ENCODE measurements around the gene TAL1. TPM values are rescaled to one million over a fixed set of nuclear protein-coding genes. Genes with fewer than 3 reads are reported as not detected.

TAL1 gene
- total and polyA plus RNA-seq, 3 donors from 2014 or later = 1.7 to 3.5 (median 2.3) TPM

DNA sequence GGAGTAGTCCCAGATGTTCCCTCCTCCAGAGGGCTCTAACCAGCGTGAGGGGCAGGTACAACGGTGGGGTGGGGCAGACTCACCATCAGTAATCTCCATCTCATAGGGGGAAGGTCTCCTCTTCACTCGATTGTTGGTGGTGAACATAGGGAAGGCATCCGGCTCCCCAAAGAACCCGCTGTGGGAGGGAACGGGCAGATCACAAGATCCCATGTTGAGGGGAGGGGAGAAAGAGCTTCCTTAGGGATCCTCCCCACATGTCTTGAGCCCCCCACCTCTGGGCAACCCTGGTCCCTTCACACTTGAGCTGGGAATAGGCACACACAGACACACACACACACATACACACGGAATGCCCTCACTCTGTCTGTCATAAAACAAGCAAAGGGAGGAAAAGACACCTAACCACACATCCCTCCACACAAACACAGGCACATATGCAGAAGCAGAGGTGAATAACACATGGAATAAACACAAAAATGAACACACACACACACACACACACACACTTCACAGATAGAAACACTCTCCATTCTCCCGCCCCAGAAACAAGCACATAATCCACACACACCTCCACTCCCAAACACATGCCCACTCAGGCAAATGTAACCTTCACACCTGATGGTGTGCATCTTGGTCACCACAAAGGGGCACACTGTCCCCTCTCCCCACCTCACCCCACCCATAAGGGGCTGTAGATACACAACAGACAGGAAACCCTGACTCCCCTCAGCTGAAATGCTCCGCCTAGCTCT, 7.9 kb downstream of the TAL1 start:
- 18 to 58% methylated on average over 6 to 9 of the region's 9 CpGs for WGBS, 2 donors
- no peak overlapping the region for H3K4me3 ChIP-seq
- H3K4me1 ChIP-seq = peaks cover 10% of the 10 kb centered on the region
- no peak for TF ChIP-seq POLR2A (IDR thresholded peaks at IDR 0.05)
- TF ChIP-seq, protein P1, sequence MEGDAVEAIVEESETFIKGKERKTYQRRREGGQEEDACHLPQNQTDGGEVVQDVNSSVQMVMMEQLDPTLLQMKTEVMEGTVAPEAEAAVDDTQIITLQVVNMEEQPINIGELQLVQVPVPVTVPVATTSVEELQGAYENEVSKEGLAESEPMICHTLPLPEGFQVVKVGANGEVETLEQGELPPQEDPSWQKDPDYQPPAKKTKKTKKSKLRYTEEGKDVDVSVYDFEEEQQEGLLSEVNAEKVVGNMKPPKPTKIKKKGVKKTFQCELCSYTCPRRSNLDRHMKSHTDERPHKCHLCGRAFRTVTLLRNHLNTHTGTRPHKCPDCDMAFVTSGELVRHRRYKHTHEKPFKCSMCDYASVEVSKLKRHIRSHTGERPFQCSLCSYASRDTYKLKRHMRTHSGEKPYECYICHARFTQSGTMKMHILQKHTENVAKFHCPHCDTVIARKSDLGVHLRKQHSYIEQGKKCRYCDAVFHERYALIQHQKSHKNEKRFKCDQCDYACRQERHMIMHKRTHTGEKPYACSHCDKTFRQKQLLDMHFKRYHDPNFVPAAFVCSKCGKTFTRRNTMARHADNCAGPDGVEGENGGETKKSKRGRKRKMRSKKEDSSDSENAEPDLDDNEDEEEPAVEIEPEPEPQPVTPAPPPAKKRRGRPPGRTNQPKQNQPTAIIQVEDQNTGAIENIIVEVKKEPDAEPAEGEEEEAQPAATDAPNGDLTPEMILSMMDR (IDR thresholded peaks at IDR 0.05) = no peak
- DNase-seq = no peak
- H3K27me3 ChIP-seq = no peaks in the 10 kb centered on the region
- intact Hi-C loops (cut with DNase I; ENCODE audit: low total_unique reads) = no loop called here
- no peaks in the 10 kb centered on the region for H3K36me3 ChIP-seq (ENCODE audit: low read depth, missing control alignments)
- no peaks in the 10 kb centered on the region for H3K9me3 ChIP-seq
- H3K27ac ChIP-seq = no peak overlapping the region

DNA sequence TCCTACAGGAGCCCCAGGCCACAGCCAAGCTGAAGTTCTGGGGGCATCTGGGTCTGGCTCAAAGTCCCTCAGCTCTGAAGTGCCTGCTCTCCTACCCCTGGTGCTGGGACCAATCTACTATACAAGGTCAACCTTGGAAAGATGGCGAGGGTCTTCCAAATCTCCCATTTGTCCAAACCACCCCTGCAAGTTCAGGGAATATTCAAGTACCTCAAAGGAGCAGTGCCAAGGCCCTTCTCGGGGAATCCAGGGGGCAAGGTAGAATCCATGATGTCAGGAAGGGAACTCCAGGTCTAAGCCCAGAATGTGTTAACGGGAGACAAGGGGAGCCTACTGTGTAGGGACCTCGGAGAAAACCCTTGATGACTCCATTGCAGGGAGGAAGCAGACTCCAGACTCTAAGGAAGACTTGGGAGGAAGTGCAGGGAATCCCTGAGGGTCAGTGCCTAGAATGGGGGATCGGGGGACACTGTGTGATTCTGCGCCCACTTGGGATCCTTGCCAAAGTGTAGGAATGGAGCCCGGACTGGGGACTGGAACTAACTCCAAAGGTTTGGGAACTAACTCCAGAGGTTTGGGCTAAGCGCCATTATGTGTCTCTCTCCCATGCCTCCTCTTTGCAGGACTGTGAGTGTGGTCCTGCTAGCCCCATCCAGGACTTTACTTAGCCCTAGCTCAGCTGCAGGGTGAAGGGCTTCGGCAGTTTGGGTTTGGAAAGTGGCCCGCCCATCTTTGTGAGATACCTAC, 8.7 kb downstream of the TAL1 start:
- intact Hi-C loops (cut with DNase I; ENCODE audit: low total_unique reads) = no loop called here
- TF ChIP-seq, protein P1 (IDR thresholded peaks at IDR 0.05) = no peak
- no peak for TF ChIP-seq POLR2A (IDR thresholded peaks at IDR 0.05)
- 63 to 67% methylated on average over 6 to 10 of the region's 10 CpGs for WGBS, 2 donors
- H3K27ac ChIP-seq = no peak overlapping the region
- peaks cover 10% of the 10 kb centered on the region for H3K4me1 ChIP-seq
- no peak overlapping the region for H3K4me3 ChIP-seq
- H3K36me3 ChIP-seq (ENCODE audit: low read depth, missing control alignments) = no peaks in the 10 kb centered on the region
- H3K9me3 ChIP-seq = no peaks in the 10 kb centered on the region
- DNase-seq = no peak
- no peaks in the 10 kb centered on the region for H3K27me3 ChIP-seq

DNA sequence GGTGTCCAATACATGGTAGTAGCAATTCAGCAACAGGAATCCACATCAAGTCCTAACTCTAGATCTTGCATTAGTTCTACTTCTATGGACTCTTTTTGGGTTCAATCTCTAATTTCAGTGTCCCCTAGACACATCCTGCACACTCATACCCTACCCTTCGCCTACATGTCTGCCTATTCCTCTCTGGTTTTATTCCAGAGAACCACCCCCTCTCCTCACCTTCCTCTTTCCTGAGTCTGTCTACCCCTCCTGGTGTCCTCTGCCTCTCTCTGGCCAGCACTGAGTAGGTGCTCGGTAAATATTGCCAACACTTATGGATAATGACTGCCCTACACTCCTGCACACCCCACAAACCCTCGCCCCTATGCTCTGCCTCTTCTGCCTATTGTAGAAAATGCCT, 9.5 kb downstream of the TAL1 start:
- Histone ChIP-seq H3K4me3 (no peak overlapping the region), H3K27ac (no peak overlapping the region), H3K9me3 (no peaks in the 10 kb centered on the region), H3K4me1 (peaks cover 10% of the 10 kb centered on the region), H3K27me3 (no peaks in the 10 kb centered on the region), H3K36me3 (ENCODE audit: low read depth, missing control alignments) (no peaks in the 10 kb centered on the region)
- DNase-seq = no peak
- intact Hi-C loops (cut with DNase I; ENCODE audit: low total_unique reads) = no loop called here
- TF ChIP-seq, protein P1 (IDR thresholded peaks at IDR 0.05) = no peak
- whole genome bisulfite sequencing, 2 donors = 85 to 97% methylated on average over 3 of the region's 3 CpGs

DNA sequence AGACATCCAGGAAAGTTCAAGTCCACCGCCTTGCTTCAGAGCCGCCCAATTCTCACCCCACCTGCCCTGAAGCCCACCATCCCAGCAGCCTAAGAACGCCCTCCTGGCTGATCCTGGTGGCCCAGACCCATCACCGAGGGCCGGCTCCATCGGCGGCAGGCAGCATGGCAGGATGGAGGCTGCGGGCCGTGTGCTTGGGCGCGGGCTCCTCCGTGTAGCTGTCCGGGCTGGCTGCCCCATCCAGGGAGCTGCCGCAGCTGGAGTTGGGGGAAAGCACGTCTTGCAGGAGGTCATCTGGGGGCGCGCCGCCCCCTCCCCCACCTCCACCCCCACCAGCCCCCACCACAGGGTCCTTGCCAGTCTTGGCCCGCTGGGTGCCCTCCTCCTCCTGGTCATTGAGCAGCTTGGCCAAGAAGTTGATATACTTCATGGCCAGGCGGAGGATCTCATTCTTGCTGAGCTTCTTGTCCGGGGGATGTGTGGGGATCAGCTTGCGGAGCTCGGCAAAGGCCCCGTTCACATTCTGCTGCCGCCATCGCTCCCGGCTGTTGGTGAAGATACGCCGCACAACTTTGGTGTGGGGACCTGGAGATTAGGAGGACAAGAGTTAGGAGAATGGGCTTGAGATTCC, 12.3 kb downstream of the TAL1 start:
- Histone ChIP-seq H3K27ac (no peak overlapping the region), H3K9me3 (no peaks in the 10 kb centered on the region), H3K27me3 (no peaks in the 10 kb centered on the region), H3K36me3 (ENCODE audit: low read depth, missing control alignments) (no peaks in the 10 kb centered on the region), H3K4me1 (peaks cover 2% of the 10 kb centered on the region), H3K4me3 (no peak overlapping the region)
- TF ChIP-seq, protein P1 (IDR thresholded peaks at IDR 0.05) = no peak
- no peak for TF ChIP-seq POLR2A (IDR thresholded peaks at IDR 0.05)
- 70 to 88% methylated on average over 17 to 29 of the region's 29 CpGs for WGBS, 2 donors
- intact Hi-C loops (cut with DNase I; ENCODE audit: low total_unique reads) = no loop called here
- DNase-seq = no peak
